Epithelial cell of proximal tubule (primary cell): Measurements from ENCODE around the gene SLC23A2. TPM values are rescaled to one million over a fixed set of nuclear protein-coding genes. Genes with fewer than 3 reads are reported as not detected.
"Not testable (repeated sequence)": the region's sequence is repeated elsewhere in the genome, so short reads cannot be mapped to it uniquely, and the experiment has no call there.

Source experiments
- DNase-seq: peaks from one replicate; pipeline ENCODE4 v3.0.0-alpha.2; 2011; ENCODE audit warnings: low read depth
- H3K4me3 ChIP-seq: 2 replicates; pipeline ENCODE4 v1.5.1; 2011; ENCODE audit warnings: low read depth, mild to moderate bottlenecking, low read length
- total RNA-seq: library from RNA; depleted of rRNA; stranded (reverse); fragments of >200 nt; gene quantifications from 2 replicates; pipeline ENCODE4 v1.2.3, GENCODE V29; 2015
- TF ChIP-seq, protein P1 (sequence below): conservative IDR thresholded peaks from 2 replicates; pipeline ENCODE4 v1.5.1; 2012; ENCODE audit warnings: low read depth, mild to moderate bottlenecking, low read length

SLC23A2 gene
- total RNA-seq, 1 donor from 2014 or later, result 5.3 TPM

GRCh38 chr20:4987130-4987529 is 14.2 kb downstream of the SLC23A2 start:
- no peak for DNase-seq
- TF ChIP-seq, protein P1, sequence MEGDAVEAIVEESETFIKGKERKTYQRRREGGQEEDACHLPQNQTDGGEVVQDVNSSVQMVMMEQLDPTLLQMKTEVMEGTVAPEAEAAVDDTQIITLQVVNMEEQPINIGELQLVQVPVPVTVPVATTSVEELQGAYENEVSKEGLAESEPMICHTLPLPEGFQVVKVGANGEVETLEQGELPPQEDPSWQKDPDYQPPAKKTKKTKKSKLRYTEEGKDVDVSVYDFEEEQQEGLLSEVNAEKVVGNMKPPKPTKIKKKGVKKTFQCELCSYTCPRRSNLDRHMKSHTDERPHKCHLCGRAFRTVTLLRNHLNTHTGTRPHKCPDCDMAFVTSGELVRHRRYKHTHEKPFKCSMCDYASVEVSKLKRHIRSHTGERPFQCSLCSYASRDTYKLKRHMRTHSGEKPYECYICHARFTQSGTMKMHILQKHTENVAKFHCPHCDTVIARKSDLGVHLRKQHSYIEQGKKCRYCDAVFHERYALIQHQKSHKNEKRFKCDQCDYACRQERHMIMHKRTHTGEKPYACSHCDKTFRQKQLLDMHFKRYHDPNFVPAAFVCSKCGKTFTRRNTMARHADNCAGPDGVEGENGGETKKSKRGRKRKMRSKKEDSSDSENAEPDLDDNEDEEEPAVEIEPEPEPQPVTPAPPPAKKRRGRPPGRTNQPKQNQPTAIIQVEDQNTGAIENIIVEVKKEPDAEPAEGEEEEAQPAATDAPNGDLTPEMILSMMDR, result no peak
- H3K4me3 ChIP-seq, result no peak overlapping the region

- no peak for DNase-seq
- TF ChIP-seq, protein P1, result no peak
- no peak overlapping the region for H3K4me3 ChIP-seq
These were observed 15.7 kb downstream of the SLC23A2 start for GRCh38 chr20:4985658-4986057.

DNA sequence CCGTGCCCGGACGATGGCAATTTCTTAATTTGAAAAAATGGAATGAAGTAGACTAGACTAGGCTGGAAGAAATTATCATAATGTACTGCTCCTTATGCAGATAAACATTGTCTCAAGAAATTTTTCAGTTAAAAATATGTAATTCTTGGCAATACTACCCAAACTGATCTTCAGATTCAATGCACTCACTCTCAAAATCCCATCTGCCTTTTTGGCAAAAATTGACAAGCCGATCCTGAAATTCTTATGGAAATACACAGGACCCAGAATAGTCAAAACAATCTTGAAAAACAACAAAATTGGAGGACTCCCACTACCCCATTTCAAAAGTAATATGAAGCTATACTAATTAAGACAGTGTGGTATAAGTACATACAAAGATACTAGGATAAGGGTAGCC is 19.0 kb downstream of the SLC23A2 start:
- H3K4me3 ChIP-seq, result no peak overlapping the region
- no peak for DNase-seq
- TF ChIP-seq, protein P1, result no peak

DNA sequence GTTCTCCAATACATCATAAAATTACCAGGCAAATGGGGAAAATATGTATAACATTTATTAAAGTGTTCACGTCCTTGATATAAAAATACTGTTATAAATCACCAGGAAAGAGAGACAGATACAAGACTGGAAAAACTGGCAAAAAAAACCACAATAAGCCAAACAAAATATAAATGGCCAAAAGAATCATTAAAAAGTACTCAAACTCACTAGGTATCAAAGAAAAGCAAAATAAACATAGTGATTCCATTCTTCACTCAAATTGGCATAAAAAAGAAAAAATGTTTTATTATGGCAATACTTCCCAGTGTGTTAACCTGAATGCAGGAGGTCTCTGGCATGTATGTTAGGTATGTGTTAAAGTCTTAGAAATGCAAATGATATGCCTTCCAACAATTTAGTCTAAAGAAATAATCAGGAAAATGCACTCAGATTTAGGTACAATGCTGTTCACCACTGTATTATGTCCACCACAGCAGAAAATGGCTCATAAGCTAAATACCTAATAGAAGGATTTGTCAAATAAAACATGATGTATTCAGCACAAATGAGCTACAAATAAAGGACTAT is 21.4 kb downstream of the SLC23A2 start:
- H3K4me3 ChIP-seq, result no peak overlapping the region
- TF ChIP-seq, protein P1, result no peak
- no peak for DNase-seq

DNA sequence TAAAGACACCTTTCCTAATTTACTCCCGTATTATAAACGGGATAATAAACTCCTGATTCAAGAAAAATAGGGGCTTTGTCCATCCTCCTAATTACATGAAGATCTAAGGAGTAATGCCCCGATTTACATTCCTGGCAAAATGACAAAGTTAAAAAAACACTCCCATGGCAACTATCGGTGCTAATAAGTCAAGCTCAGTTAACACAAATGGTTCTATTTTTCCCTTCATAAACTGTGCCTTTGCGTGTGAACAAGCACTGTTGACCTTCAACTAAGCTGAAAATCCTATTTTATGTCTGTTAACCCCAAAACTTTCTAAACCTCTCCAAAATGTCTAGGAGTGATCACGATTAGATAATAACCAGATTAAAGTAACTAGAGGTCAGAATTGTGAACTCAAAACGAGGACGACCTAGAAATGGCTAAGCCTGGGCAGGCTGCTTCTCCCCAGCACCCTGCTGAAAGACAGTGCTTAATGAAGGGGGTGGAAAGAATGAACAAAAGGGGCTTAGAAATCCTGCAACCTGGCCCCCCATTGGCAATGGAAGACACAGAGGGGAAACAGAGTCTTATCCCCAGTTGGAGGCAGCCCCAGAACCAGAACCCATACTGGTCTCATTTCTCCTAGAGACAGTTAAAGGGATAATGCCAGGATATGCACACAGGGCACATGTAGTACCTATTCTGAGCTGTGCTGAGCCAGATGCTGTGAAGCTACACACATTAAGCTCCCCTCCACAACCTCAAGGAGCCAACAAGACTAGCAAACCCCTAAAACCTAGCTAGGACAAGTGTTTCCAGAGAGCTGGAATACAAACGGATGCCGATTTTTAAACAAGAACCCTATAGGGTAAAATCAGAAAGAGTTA is 23.0 kb downstream of the SLC23A2 start:
- no peak for DNase-seq

GRCh38 chr20:4976014-4976413 is 25.3 kb downstream of the SLC23A2 start:
- DNase-seq, H3K4me3 ChIP-seq: not testable (repeated sequence)

More for the DNA sequence above, 23.0 kb downstream of the SLC23A2 start:
- no peak overlapping the region for H3K4me3 ChIP-seq
- TF ChIP-seq, protein P1, result no peak

DNA sequence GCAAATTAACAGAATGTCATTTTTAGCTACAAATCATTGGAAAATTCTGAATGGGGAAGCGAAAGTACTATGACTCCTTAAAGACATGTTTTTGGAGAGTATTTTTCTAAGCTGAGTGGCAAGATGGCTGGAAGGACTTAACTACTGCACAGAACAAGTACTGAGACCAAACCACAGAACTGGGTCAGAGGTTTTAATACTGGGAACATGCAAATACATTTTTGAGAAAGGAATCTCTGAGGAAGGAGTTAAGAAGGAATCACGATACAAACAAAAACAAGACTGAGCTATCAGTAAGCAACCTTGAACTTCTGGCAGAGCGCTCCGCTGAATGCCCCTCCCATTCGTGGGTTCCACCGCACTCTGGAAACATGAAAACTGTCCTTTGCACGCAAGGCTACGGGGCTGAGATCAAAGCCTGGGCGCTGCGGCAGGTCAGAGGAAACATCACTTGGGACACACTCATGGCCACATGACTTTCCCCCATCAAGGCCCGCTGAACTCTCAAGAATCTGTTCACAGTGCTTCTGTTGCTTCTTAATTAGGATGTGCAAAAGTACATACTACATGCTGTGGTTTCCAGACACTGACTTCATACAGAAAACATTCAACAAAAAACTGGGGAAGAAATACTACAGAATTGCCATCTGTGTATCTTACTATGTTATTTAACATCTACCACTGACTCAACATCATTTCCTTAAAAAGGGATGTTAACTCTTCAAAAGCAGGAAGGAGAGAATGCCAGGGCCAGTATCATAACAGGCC is 27.8 kb downstream of the SLC23A2 start:
- peak; percentile 64 for DNase-seq
- H3K4me3 ChIP-seq, result peak overlapping the region; percentile 40
- TF ChIP-seq, protein P1, result no peak
